GM10248 (cell line): ENCODE results near the gene F8A2.
"Not testable (repeated sequence)": the region's sequence is repeated elsewhere in the genome, so short reads cannot be mapped to it uniquely, and the experiment has no call there.

Experiments
- CTCF ChIA-PET: fragments of 300-600 bp; sonication (Branson Sonifier 250); formaldehyde crosslinking; extraction: SDS; loops from one replicate; lab custom pipeline; 2021; ENCODE audit warnings: antibody characterized with exemption; lab: Yijun Ruan, JAX
- POLR2A ChIA-PET: fragments of 350-650 bp; sonication (Branson Sonifier 250); formaldehyde crosslinking; extraction: SDS; loops from one replicate; lab custom pipeline; 2020; ENCODE audit warnings: antibody characterized with exemption; lab: Yijun Ruan, JAX
- DNase-seq: peaks from one replicate; pipeline ENCODE4 v3.0.0; 2012; ENCODE audit errors: extremely low spot score
- CTCF ChIP-seq: IDR thresholded peaks from 2 replicates; pipeline ENCODE4 v1.5.1; 2012; ENCODE audit warnings: mild to moderate bottlenecking, low read depth; ENCODE audit errors: extremely low read depth, missing control alignments, control extremely low read depth

F8A2 gene

GRCh38 chrX:155381843-155382528 is at the start of gene F8A2:
Gene F8A2 (plus strand): TSS chrX:155382095. CDS start chrX:155382115, 20 bp downstream.
- CTCF ChIA-PET, POLR2A ChIA-PET, DNase-seq: not testable (repeated sequence)

GRCh38 chrX:155333544-155334100 is 48.3 kb upstream of the F8A2 start:
- ChIA-PET CTCF (interaction anchor here (1.4 kb wide), 1 partner anchor 117 kb away, joined by 3 read pairs; no protein-coding TSS in a partner anchor), POLR2A (interaction anchor here (0.7 kb wide), 1 partner anchor 229 kb away, joined by 6 read pairs; no protein-coding TSS in a partner anchor)
- no peak for DNase-seq
- TF ChIP-seq CTCF = no peak

GRCh38 chrX:155334486-155335336 is 47.2 kb upstream of the F8A2 start, which contains the start of gene CLIC2:
Gene CLIC2 (minus strand): TSS chrX:155334614. CDS start chrX:155334427, 187 bp downstream.
- ChIA-PET POLR2A (no interaction called here), CTCF (interaction anchor here (1.4 kb wide), 1 partner anchor 118 kb away, joined by 3 read pairs; no protein-coding TSS in a partner anchor)
- no peak for DNase-seq
- TF ChIP-seq CTCF = no peak

GRCh38 chrX:155335337-155335712 is 46.6 kb upstream of the F8A2 start:
- CTCF ChIA-PET, DNase-seq, POLR2A ChIA-PET: not testable (repeated sequence)

GRCh38 chrX:155345689-155346088 is 36.2 kb upstream of the F8A2 start:
- CTCF ChIA-PET, DNase-seq, POLR2A ChIA-PET: not testable (repeated sequence)

- POLR2A ChIA-PET, DNase-seq: not testable (repeated sequence)
Measured at GRCh38 chrX:155349448-155349847, 32.4 kb upstream of the F8A2 start.

GRCh38 chrX:155363712-155364111 is 18.2 kb upstream of the F8A2 start:
- POLR2A ChIA-PET, DNase-seq, CTCF ChIA-PET: not testable (repeated sequence)

More at GRCh38 chrX:155349448-155349847, 32.4 kb upstream of the F8A2 start:
- CTCF ChIA-PET = not testable (repeated sequence)

- CTCF ChIA-PET, POLR2A ChIA-PET, DNase-seq: not testable (repeated sequence)
Measured at GRCh38 chrX:155373777-155374458, 8.0 kb upstream of the F8A2 start.

GRCh38 chrX:155379802-155380201 is 2.1 kb upstream of the F8A2 start:
- POLR2A ChIA-PET, CTCF ChIA-PET, DNase-seq: not testable (repeated sequence)

- CTCF ChIA-PET, DNase-seq, POLR2A ChIA-PET: not testable (repeated sequence)
Measured at GRCh38 chrX:155382529-155382967, 653 bp downstream of the F8A2 start.
